Measurements from ENCODE around the gene LSM3. TPM values are rescaled to one million over a fixed set of nuclear protein-coding genes. Genes with fewer than 3 reads are reported as not detected.
"Not testable (repeated sequence)": the region's sequence is repeated elsewhere in the genome, so short reads cannot be mapped to it uniquely, and the experiment has no call there.

The LSM3 gene
- total and polyA plus RNA-seq, 7 experiments from 2014 or later: 6.0 to 26.2 (median 9.4) TPM

- intact Hi-C loops (cut with micrococcal nuclease): no loop called here
- Histone ChIP-seq H3K27me3 (ENCODE audit: control insufficient read depth in 2 of 2, insufficient read depth in 2 of 2, low read length in 2 of 2) (no peaks in the 10 kb centered on the region), H3K9me3 (ENCODE audit: control insufficient read depth in 2 of 3, low read length in 3 of 3) (no peaks in the 10 kb centered on the region), H3K27ac (ENCODE audit: low read depth, low read length) (no peak overlapping the region), H3K4me1 (ENCODE audit: control insufficient read depth in 2 of 2, insufficient read depth in 2 of 2, low read length in 2 of 2) (no peaks in the 10 kb centered on the region), H3K36me3 (ENCODE audit: control insufficient read depth in 2 of 3, insufficient read depth in 3 of 3, low read length in 3 of 3) (no peaks in the 10 kb centered on the region), H3K4me3 (ENCODE audit: low read length) (no peak overlapping the region)
- H3K4me1 Mint-ChIP-seq: peaks cover 3 to 12% (median 4%) of the 10 kb centered on the region in 7 donors
- H3K27me3 Mint-ChIP-seq: peaks cover 34 to 42% (median 38%) of the 10 kb centered on the region in 5 donors
- H3K27ac Mint-ChIP-seq: no peak overlapping the region
- no peak overlapping the region for H3K4me3 Mint-ChIP-seq
- H3K9me3 Mint-ChIP-seq: peaks cover 0 to 7% (median 0%) of the 10 kb centered on the region in 11 donors
- POLR2A ChIA-PET: no interaction called here
- CTCF ChIA-PET: no interaction called here
- no peak for DNase-seq
- peaks cover 0 to 10% (median 1%) of the 10 kb centered on the region in 5 donors for H3K36me3 Mint-ChIP-seq
- ATAC-seq: no peak
Observed at GRCh38 chr3:14227856-14228255, 49.2 kb downstream of the LSM3 start.

GRCh38 chr3:14228681-14229470, 50.3 kb downstream of the LSM3 start:
- Histone ChIP-seq H3K9me3 (ENCODE audit: control insufficient read depth in 2 of 3, low read length in 3 of 3) (no peaks in the 10 kb centered on the region), H3K4me1 (ENCODE audit: control insufficient read depth in 2 of 2, insufficient read depth in 2 of 2, low read length in 2 of 2) (no peaks in the 10 kb centered on the region), H3K27ac (ENCODE audit: low read depth, low read length) (no peak overlapping the region), H3K36me3 (ENCODE audit: control insufficient read depth in 2 of 3, insufficient read depth in 3 of 3, low read length in 3 of 3) (no peaks in the 10 kb centered on the region), H3K27me3 (ENCODE audit: control insufficient read depth in 2 of 2, insufficient read depth in 2 of 2, low read length in 2 of 2) (no peaks in the 10 kb centered on the region), H3K4me3 (ENCODE audit: low read length) (no peak overlapping the region)
- Mint-ChIP-seq H3K36me3 (peaks cover 0 to 14% (median 8%) of the 10 kb centered on the region in 5 donors), H3K4me3 (no peak overlapping the region), H3K27ac (no peak overlapping the region), H3K4me1 (peaks cover 4 to 19% (median 8%) of the 10 kb centered on the region in 7 donors), H3K27me3 (peaks cover 43 to 48% (median 47%) of the 10 kb centered on the region in 5 donors), H3K9me3 (peaks cover 0 to 13% (median 6%) of the 10 kb centered on the region in 11 donors)
- no peak for DNase-seq
- no peak for ATAC-seq
- CTCF ChIA-PET: no interaction called here
- intact Hi-C loops (cut with micrococcal nuclease): no loop called here
- POLR2A ChIA-PET: no interaction called here

- Mint-ChIP-seq H3K4me1 (peaks cover 4 to 19% (median 8%) of the 10 kb centered on the region in 7 donors), H3K36me3 (peaks cover 0 to 14% (median 8%) of the 10 kb centered on the region in 5 donors), H3K27me3 (peaks cover 46 to 51% (median 49%) of the 10 kb centered on the region in 5 donors), H3K9me3 (peaks cover 0 to 19% (median 6%) of the 10 kb centered on the region in 11 donors)
- CTCF ChIA-PET; DNase-seq; H3K4me3 Mint-ChIP-seq; ATAC-seq; H3K27me3 ChIP-seq (ENCODE audit: control insufficient read depth in 2 of 2, insufficient read depth in 2 of 2, low read length in 2 of 2); H3K27ac ChIP-seq (ENCODE audit: low read depth, low read length); H3K36me3 ChIP-seq (ENCODE audit: control insufficient read depth in 2 of 3, insufficient read depth in 3 of 3, low read length in 3 of 3); POLR2A ChIA-PET; H3K4me3 ChIP-seq (ENCODE audit: low read length); intact Hi-C loops (cut with micrococcal nuclease); H3K27ac Mint-ChIP-seq; H3K9me3 ChIP-seq (ENCODE audit: control insufficient read depth in 2 of 3, low read length in 3 of 3); H3K4me1 ChIP-seq (ENCODE audit: control insufficient read depth in 2 of 2, insufficient read depth in 2 of 2, low read length in 2 of 2): not testable (repeated sequence)
Observed at GRCh38 chr3:14229695-14230094, 51.1 kb downstream of the LSM3 start.

- Mint-ChIP-seq H3K27me3 (peaks cover 41 to 52% (median 47%) of the 10 kb centered on the region in 5 donors), H3K9me3 (peaks cover 0 to 19% (median 6%) of the 10 kb centered on the region in 11 donors)
- POLR2A ChIA-PET: no interaction called here
Observed at GRCh38 chr3:14230729-14231128, 52.1 kb downstream of the LSM3 start.

GRCh38 chr3:14231145-14231990, 52.8 kb downstream of the LSM3 start:
- DNase-seq (no peak), ATAC-seq (no peak)
- H3K27ac ChIP-seq (ENCODE audit: low read depth, low read length): no peak overlapping the region
- H3K4me3 ChIP-seq (ENCODE audit: low read length): no peak overlapping the region
- H3K27me3 ChIP-seq (ENCODE audit: control insufficient read depth in 2 of 2, insufficient read depth in 2 of 2, low read length in 2 of 2): no peaks in the 10 kb centered on the region
- intact Hi-C loops (cut with micrococcal nuclease): no loop called here
- Mint-ChIP-seq H3K9me3 (peaks cover 0 to 19% (median 6%) of the 10 kb centered on the region in 11 donors), H3K4me3 (no peak overlapping the region), H3K4me1 (peaks cover 4 to 14% (median 9%) of the 10 kb centered on the region in 7 donors), H3K27ac (no peak overlapping the region), H3K36me3 (peaks cover 0 to 14% (median 8%) of the 10 kb centered on the region in 5 donors), H3K27me3 (peaks cover 38 to 54% (median 40%) of the 10 kb centered on the region in 5 donors)
- ChIA-PET CTCF (interaction anchor here (0.6 to 0.9 kb wide), 3 partner anchors 119 to 282 kb away, joined by 3 read pairs; no protein-coding TSS in a partner anchor), POLR2A (no interaction called here)
- H3K9me3 ChIP-seq (ENCODE audit: control insufficient read depth in 2 of 3, low read length in 3 of 3): no peaks in the 10 kb centered on the region
- H3K36me3 ChIP-seq (ENCODE audit: control insufficient read depth in 2 of 3, insufficient read depth in 3 of 3, low read length in 3 of 3): no peaks in the 10 kb centered on the region
- no peaks in the 10 kb centered on the region for H3K4me1 ChIP-seq (ENCODE audit: control insufficient read depth in 2 of 2, insufficient read depth in 2 of 2, low read length in 2 of 2)

More at GRCh38 chr3:14230729-14231128, 52.1 kb downstream of the LSM3 start:
- peaks cover 0 to 14% (median 8%) of the 10 kb centered on the region in 5 donors for H3K36me3 Mint-ChIP-seq
- Histone ChIP-seq H3K4me3 (ENCODE audit: low read length) (no peak overlapping the region), H3K4me1 (ENCODE audit: control insufficient read depth in 2 of 2, insufficient read depth in 2 of 2, low read length in 2 of 2) (no peaks in the 10 kb centered on the region), H3K27me3 (ENCODE audit: control insufficient read depth in 2 of 2, insufficient read depth in 2 of 2, low read length in 2 of 2) (no peaks in the 10 kb centered on the region), H3K36me3 (ENCODE audit: control insufficient read depth in 2 of 3, insufficient read depth in 3 of 3, low read length in 3 of 3) (no peaks in the 10 kb centered on the region), H3K9me3 (ENCODE audit: control insufficient read depth in 2 of 3, low read length in 3 of 3) (no peaks in the 10 kb centered on the region), H3K27ac (ENCODE audit: low read depth, low read length) (no peak overlapping the region)
- no peak overlapping the region for H3K27ac Mint-ChIP-seq
- no peak for ATAC-seq
- intact Hi-C loops (cut with micrococcal nuclease): no loop called here
- CTCF ChIA-PET: interaction anchor here (0.6 kb wide), 1 partner anchor 272 kb away, joined by 3 read pairs; no protein-coding TSS in a partner anchor
- no peak for DNase-seq
- H3K4me3 Mint-ChIP-seq: no peak overlapping the region
- H3K4me1 Mint-ChIP-seq: peaks cover 4 to 14% (median 9%) of the 10 kb centered on the region in 7 donors

GRCh38 chr3:14231998-14232501, 53.4 kb downstream of the LSM3 start:
- H3K4me1 Mint-ChIP-seq: peaks cover 4 to 14% (median 9%) of the 10 kb centered on the region in 7 donors
- peaks cover 35 to 54% (median 39%) of the 10 kb centered on the region in 5 donors for H3K27me3 Mint-ChIP-seq
- H3K36me3 ChIP-seq (ENCODE audit: control insufficient read depth in 2 of 3, insufficient read depth in 3 of 3, low read length in 3 of 3): no peaks in the 10 kb centered on the region
- H3K4me1 ChIP-seq (ENCODE audit: control insufficient read depth in 2 of 2, insufficient read depth in 2 of 2, low read length in 2 of 2): no peaks in the 10 kb centered on the region
- intact Hi-C loops (cut with micrococcal nuclease): no loop called here
- ChIA-PET CTCF (interaction anchor here (0.6 to 0.9 kb wide), 2 partner anchors 118 to 282 kb away, joined by 3 read pairs; no protein-coding TSS in a partner anchor), POLR2A (no interaction called here)
- DNase-seq (no peak), ATAC-seq (no peak)
- H3K4me3 ChIP-seq (ENCODE audit: low read length): no peak overlapping the region
- no peak overlapping the region for H3K27ac Mint-ChIP-seq
- peaks cover 0 to 14% (median 8%) of the 10 kb centered on the region in 5 donors for H3K36me3 Mint-ChIP-seq
- peaks cover 0 to 19% (median 6%) of the 10 kb centered on the region in 11 donors for H3K9me3 Mint-ChIP-seq
- no peaks in the 10 kb centered on the region for H3K27me3 ChIP-seq (ENCODE audit: control insufficient read depth in 2 of 2, insufficient read depth in 2 of 2, low read length in 2 of 2)
- H3K27ac ChIP-seq (ENCODE audit: low read depth, low read length): no peak overlapping the region
- H3K9me3 ChIP-seq (ENCODE audit: control insufficient read depth in 2 of 3, low read length in 3 of 3): no peaks in the 10 kb centered on the region
- peak overlapping the region in 1 of 10 donors; percentile 23 for H3K4me3 Mint-ChIP-seq
